Uterus (tissue), 2 donors: ENCODE measurements around the gene PTPRN2.

Experiments used
- CTCF ChIP-seq, 4 experiments: fragments of 200-600 bp in 2 of 4; fragments of 450-650 bp in 2 of 4; sonication (generic) in 2 of 4; IDR thresholded peaks; one replicate each; pipeline ENCODE4 v1.5.1; 2016 to 2019; ENCODE audit warnings: antibody characterized with exemption in 4 of 4, mild to moderate bottlenecking in 2 of 4, moderate library complexity in 1 of 4
- POLR2A ChIP-seq, 2 donors: fragments of 450-650 bp; IDR thresholded peaks; one replicate each; pipeline ENCODE4 v1.6.1; 2016; ENCODE audit warnings: antibody characterized with exemption in 2 of 2, mild to moderate bottlenecking in 1 of 2, moderate library complexity in 1 of 2

- TF ChIP-seq POLR2A (IDR thresholded peaks at IDR 0.05) = no peak
- TF ChIP-seq CTCF (IDR thresholded peaks at IDR 0.05) = no peak
Measured at GRCh38 chr7:157640144-157640543, 947.5 kb downstream of the PTPRN2 start.
